GM23248 (cell line): ENCODE data around the gene SLC46A1.

Experiments used
- EZH2 ChIP-seq: fragments of 200-600 bp; sonication (generic); IDR thresholded peaks from 2 replicates; pipeline ENCODE4 v1.6.1; 2018; ENCODE audit warnings: antibody characterized with exemption, mild to moderate bottlenecking; ENCODE audit not compliant: insufficient read depth, poor library complexity, severe bottlenecking
- EZH2phosphoT487 ChIP-seq: fragments of 200-600 bp; sonication (generic); IDR thresholded peaks from 2 replicates; pipeline ENCODE4 v1.6.1; 2018; ENCODE audit warnings: antibody characterized with exemption, moderate library complexity, mild to moderate bottlenecking, low read depth; ENCODE audit not compliant: insufficient read depth

DNA sequence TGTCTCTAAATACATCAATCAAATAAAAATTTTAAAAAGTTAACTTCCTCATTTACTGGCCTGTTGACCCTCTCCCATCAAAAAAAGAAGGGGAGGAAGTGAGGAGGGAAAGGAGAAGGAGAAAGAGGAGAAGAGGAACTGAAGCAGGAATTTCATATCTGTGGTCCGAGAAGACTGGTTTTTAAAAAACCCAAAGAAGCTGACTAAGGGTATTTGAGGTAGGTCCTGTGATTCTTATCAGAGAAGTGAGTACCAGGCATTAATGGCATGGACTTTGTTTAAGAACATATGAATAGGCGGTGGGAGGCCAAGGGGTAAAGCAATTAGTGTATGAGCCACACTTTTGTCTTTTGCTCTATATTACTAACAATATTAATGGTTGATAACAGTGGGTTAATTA lies 2.0 kb downstream of the SLC46A1 start:
- TF ChIP-seq EZH2 = no peak
- no peak for TF ChIP-seq EZH2phosphoT487
